ENCODE measurements around the gene CRADD.

- no peak for TF ChIP-seq EZH2 (IDR thresholded peaks at IDR 0.05; ENCODE audit: insufficient read depth, poor library complexity, severe bottlenecking)
- TF ChIP-seq EZH2phosphoT487 (IDR thresholded peaks at IDR 0.05; ENCODE audit: insufficient read depth, low read depth), result no peak
These were observed 56.2 kb downstream of the CRADD start for GRCh38 chr12:93733358-93733757.

Data from GM23248 (cell line).